HG03095 (cell line): ENCODE data around the gene ARID2.

Experiments
- ATAC-seq: cut with Tn5 transposase; IDR thresholded peaks from one replicate; pipeline ENCODE4 v1.9.1; 2021; ENCODE audit warnings: moderate library complexity; ENCODE audit not compliant: unreplicated experiment

The ARID2 gene

DNA sequence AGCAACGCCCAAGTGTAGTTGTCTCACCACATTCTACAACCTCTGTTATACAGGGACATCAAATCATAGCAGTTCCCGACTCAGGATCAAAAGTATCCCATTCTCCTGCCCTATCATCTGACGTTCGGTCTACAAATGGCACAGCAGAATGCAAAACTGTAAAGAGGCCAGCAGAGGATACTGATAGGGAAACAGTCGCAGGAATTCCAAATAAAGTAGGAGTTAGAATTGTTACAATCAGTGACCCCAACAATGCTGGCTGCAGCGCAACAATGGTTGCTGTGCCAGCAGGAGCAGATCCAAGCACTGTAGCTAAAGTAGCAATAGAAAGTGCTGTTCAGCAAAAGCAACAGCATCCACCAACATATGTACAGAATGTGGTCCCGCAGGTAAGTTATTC lies 123.0 kb downstream of the ARID2 start:
- no peak for ATAC-seq

DNA sequence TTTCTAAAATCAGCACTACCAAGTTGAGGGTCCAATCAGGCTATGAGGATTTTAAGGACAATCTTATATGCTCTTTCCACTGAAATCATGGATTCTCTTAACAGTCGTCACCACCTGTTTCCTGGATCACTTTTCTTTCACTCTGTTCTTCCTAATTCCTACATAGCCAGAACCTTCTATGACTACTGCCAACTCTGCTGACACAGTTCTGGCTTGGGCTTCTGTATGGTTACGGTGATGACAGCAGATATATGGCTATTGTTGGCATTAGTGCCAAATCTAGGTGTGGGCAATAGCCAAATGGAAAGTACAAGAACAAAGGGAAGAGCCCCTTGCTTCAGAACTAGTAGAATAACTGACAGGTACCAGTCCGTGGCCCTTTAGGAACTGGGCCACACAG lies 124.0 kb downstream of the ARID2 start:
- no peak for ATAC-seq

DNA sequence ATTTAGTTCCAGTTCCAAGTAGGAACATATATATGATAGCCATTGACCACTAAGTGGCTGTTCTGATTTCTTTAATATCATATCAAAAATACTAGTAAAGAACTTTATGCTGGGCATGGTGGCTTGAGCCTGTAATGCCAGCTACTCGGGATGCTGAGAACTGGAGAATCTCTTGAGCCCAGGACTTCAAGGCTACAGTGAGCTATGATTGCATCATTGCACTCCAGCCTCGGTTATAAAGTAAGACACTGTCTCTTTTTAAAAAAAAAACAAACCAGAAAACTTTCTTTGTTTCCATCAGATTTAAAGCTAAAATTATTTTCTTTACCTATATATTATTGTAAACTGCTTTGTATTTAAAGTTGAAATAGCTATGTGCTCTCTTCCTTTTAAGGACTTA lies 133.8 kb downstream of the ARID2 start:
- ATAC-seq = no peak

DNA sequence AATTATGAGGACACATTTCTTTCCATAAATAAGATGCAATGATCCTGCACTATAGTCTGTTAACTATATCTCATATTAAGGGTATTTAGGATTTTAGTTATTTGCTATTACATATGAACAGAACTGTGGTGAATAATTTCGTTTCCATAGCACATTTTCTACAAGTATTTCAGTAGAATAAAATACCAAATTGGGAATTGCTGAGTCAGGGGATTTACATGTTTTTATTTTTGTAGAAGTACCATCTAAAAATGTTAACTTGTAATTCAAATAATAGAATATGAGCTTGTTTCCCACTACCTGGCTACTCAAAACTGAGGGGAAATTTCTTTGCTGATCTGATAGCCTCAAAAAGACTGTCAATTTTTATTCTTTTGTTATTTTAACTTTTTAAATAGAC lies 136.8 kb downstream of the ARID2 start:
- ATAC-seq = no peak

DNA sequence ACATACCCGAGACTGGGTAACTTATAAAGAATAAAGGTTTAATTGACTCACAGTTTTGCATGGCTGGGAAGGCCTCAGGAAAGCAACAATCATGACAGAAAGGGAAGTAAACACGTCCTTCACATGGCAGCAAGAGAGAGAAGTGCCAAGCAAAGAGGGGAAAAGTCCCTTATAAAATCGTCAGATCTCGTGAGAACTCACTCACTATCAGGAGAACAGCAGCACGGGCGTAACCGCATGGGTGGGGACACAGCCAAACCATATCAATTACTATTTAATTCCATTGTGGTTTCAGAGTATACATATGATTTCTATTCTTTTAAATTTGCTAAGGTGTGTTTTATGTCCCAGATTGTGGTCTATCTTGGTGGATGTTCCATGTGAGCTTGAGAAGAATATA lies 142.9 kb downstream of the ARID2 start:
- ATAC-seq = no peak

DNA sequence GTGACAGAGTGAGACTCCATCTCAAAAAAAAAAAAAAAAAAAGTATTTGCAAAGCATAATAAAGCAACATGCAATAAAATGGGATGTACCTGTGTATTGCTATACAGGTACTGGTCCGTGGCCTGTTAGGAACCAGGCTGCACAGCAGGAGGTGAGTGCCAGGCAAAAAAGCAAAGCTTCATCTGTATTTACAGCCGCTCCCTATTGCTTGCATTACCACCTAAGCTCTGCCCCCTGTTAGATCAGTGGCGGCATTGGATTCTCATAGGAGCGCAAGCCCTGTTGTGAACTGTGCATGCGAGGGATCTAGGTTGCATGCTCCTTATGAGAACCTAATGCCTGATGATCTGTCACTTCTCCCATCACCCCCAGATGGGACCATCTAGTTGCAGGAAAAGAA lies 147.6 kb downstream of the ARID2 start:
- no peak for ATAC-seq

DNA sequence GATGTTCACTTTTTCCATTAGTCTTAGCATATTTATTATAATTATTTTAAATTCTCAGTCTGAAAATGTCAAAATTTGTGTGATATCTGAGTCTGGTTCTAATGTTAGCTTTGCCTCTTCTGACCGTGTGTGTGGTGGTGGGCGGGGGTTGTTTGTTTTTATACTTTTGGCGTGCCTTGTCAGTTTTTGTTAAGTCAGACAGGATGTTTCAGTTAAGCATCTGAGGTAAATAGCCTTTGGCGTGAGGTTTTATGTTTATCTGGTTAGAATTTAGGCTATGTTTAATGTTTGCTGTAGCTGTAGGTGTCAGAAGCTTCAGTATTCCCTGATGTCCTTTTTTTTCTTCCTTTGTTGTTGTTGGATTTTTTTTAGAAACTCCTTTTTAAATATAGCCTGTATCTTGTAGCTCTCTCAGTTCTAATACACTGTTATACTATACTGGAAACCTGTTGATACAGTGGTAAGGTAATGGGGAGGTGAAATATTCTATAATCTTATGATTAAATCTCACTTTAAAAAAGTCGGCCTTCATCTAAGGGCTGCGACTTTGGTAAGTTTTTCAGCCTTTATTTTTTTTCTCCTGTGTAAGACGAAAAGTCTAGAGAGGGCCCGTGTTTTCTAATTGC lies 149.2 kb downstream of the ARID2 start:
- ATAC-seq = no peak

DNA sequence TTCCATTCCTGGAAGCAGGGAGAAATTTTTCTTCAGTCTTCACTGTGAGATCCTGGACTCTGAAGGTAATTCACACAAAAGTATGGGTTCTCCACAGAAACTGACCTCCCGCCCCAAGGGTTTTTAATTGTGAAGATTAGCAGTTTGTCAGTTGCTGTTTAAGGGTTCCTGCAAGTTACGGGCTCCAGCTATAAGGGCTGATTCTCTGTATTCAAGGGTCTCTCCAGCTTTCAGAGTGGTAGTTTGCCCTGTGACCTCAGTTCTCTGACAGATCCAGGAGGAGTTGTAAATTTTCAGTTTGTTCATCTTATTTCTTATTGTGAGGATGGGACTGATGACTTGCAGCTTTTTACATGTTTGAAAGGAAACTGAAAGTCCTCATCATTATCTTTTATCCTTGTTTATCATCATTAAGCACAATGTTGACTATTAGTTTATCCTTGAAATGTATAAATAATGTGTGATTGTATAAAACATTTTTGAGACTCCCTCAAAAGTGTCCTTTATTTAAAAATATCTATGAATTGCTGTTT lies 149.9 kb downstream of the ARID2 start:
- no peak for ATAC-seq

DNA sequence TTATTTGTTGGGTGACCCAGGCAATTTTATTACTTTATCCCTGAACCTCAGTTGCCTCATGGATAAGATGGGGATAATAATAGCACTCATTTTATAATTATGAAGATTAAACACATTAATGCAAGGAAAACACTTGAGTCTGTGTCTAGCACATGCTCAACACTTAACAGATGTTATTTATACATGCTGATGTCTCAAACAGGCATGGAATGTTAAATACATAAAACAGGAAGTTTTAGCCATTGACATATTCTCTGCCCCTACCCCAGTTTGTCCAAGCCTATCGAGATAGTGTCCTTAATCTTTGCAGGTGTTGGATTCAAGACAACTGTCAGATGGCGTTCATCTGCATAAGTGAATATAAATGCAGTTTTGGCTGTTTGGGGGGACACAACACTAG lies 151.0 kb downstream of the ARID2 start:
- no peak for ATAC-seq

DNA sequence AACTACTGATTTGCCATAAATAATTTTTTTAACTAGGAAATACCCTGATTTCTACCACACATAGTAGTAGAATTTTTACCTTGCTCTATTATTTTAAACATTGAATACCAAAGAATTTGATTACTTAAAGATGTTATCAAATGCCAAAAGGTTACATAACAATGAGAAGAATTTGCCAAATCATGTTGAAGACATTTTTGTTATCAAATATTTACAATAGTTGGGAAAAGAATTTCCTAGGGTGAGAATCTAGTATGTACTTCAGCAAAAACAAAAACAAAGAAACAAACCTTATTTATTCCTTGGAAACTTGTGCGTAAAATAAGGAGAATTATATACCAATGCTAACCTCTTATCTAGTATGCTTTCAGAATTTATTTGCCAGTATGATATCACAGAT lies 153.7 kb downstream of the ARID2 start:
- ATAC-seq = no peak

DNA sequence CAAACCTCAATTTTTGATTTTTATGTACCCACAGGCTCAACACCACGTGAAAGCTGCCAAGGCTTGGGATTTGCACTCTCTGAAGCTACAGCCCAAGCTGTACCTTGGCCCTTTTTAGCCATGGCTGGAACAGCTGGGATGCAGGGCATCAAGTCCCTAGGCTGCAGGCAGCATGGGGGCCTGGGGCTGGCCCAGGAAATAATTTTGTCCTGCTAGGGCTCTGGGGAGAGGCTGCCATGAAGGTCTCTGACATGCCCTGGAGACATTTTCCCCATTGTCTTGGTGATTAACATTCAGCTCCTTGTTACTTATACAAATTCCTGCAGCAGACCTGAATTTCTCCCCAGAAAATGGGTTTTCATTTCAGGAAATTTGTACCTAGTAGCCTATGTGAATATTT lies 157.2 kb downstream of the ARID2 start:
- ATAC-seq = no peak

DNA sequence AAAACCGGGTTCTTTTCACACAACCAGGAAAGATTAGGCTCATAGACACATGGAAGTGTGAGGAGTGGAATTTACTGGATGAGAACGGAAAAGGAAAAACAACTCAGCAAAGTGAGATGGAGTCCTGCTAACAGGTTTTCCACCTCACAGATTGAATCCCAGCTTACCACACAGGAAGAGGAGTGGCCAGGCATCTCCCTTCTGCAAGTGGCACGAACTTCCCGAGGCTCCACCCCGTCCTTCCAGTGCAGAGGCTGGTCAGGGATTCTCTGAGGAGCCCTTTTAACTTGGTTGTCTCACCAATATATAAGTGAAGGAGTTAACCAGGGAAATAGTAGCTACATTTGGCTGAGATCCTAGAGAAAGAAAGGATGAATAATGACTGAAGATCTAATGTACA lies 158.0 kb downstream of the ARID2 start:
- no peak for ATAC-seq

DNA sequence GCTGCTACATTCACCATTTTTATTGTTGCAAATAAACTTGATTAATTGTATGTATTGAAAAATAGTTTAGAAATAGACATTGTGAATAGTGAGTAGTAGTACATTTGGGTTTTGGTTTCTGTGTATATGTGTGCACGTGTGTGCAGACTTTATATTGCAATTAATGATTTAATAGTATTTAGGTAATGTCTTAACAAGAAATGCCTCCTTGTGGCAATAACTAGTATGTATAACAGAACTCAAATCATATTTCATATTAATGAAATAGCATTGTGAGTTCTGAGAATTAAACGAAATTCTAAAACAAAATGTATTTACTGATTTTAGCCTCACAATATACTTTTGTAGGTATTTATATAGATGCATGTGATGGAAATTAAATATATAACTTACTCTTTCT lies 160.8 kb downstream of the ARID2 start:
- no peak for ATAC-seq

DNA sequence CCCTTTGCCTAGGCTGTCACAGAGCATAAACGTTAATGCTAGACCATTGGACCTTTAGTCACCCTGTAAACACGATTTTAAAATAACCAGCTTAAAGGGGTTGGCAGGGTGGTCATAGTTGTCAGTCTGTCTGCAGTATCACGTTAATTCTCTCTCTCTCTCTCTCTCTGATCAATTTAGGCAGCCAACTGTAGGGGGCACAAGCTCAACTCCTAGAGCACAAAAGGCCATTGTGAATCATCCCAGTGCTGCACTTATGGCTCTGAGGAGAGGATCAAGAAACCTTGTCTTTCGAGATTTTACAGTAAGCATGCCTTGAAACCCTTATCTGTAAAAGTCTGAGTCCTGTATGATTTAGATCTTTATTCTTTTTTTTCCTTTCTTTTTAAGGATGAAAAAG lies 163.7 kb downstream of the ARID2 start:
- ATAC-seq = no peak

DNA sequence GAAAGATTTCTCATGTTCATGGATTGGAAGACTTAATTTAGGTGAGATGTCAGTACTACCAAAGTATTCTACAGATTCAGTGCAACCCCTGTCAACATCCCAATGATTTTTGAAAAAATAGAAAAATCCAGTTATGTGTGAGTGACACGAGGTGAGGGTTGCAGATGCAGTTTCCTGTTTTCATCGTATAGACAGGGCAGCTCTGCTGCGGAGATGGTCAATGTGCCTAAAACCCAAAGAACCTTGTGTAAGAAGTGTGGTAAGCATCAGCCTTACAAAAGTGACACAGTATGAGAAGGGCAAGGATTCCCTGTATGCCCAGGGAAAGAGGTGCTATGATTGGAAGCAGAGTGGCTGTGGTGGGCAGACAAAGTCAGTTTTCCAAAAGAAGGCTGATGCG lies 166.5 kb downstream of the ARID2 start:
- no peak for ATAC-seq

DNA sequence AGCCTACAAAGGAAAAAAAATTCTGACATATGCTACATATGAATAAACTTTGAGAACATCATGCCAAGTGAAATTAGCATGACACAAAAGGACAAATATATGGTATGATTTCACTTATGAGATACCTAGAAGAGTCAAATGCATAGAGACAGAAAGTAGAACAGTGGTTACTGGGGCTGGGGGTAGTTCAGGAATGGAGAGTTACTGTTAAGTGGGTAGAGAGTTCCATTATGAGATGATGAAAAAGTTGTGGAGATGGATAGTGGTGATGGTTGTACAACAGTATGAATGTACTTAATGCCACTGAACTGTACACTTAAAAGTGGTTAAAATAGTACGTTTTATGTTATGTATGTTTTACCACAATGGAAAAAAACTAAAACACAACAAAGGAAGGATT lies 168.6 kb downstream of the ARID2 start:
- ATAC-seq = no peak

DNA sequence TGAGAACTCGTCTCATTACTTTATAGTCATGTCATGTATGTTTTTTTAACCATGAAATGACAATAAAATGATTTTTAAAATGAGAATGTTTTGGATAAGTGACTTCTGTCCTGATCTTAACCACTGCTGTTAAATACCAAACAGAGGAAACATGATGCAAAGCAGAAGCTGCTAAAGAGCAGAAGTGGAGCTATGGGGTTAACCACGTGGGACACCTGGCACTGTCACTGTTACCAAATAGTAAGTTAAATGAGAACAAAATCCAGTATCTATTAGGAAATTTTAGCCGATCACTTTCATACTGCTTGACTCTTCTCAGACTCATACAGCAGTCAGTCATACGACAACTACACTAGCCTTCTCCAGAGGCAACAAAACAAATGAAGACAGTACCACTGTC lies 178.4 kb downstream of the ARID2 start:
- ATAC-seq = peak; percentile 74

DNA sequence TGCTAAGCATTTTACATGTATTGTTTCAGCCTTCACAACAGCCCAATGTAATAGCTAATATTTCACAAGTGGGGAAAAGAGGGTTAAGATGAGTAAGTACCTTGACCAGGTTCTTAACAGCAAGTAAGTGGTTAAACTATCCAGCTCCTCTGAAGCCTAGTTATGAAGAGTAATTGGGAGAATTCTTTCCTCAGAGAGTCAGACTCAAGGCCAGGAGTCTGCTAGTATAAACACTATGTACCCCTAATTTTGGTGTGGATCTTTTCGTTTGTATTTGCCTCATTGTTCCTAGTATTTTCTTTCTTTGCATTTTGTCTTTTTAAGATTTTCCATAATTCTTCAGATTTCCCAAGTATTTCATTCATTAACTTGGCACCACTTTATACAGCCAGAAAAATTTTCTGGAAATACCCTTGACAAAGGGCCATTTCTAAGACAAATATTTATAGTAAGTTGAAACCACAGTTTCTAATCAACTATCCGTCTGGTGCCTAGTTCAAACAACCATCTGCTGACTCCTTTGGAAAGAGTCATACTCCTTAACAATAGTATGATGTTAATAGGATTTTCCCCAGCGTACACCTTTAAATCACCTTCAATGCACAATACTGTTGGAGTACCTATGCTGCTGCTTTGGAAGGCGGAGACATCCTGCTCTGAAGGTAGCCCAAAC lies 179.7 kb downstream of the ARID2 start:
- no peak for ATAC-seq

DNA sequence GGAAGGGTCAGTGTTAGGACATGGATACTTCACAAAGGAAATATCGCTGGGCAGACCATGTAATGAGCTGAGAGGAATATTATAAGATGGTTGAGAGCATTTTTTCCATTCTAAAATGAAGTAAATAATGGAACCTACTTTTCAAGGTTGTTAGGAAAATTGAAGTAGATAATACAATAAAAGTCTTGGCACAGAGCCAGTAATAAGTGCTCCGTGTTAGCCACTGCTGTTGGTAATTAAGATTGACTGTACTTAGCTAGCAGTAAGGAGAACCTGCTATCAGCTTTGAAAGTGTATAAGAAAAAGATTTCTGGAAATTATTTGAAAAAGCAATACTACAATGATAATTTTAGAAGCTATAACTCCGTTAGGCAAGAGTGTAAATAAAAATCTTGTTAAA lies 183.3 kb downstream of the ARID2 start:
- ATAC-seq = no peak

DNA sequence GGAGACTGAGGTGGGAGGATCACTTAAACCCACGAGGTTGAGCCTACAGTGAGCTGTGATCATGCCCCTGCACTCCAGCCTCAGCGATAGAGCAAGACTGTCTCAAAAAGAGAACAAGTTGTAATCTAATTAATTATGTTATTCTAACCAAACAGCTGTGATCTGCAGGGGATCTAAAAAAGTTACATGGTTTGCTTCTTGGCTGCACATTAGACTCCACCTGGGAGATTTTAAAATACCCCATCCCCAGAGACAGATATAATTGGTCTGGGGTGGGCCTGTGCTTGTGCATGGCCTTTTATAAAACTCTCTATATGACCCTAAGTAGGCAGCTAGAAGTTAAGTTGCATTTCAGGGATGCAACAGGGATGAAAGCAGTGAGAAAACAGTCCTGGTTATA lies 184.1 kb downstream of the ARID2 start:
- ATAC-seq = no peak

DNA sequence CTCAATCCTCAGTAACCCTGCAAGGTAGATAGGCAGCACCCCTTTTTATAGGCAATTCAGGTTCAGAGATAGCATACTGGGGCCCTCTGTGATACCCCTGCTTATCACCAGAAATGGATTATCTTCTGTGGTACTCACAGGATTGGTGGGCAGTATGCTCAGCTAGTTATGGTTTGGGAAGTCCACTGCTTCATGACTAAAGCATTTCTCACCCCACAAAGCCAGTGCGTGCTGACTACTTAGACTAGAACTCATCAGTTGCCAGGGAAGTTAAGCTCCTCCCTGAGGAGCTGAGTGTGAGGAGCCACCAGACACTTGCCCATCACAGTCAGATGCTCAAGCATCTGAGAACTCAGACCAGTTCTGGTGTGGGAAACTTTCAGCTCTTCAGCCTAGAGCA lies 184.6 kb downstream of the ARID2 start:
- ATAC-seq = no peak

DNA sequence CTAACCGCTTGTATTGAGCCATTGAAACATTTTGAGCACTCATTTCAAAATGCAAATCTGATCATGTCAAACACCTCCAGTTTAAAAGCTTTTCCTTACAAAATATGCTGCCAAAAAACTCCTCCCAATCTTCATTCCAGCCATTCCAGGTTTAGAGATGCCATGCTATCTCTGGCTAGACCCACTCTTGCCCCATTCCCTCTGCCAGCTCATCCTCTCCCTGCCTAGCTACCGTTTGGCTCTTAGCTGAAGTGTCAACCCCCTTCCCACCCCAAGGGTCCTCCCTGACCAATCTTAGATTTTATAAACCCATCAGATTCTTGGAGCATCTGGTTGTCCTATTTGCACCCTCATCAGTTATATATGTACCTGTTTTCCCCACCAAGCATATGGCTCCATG lies 185.9 kb downstream of the ARID2 start:
- no peak for ATAC-seq

DNA sequence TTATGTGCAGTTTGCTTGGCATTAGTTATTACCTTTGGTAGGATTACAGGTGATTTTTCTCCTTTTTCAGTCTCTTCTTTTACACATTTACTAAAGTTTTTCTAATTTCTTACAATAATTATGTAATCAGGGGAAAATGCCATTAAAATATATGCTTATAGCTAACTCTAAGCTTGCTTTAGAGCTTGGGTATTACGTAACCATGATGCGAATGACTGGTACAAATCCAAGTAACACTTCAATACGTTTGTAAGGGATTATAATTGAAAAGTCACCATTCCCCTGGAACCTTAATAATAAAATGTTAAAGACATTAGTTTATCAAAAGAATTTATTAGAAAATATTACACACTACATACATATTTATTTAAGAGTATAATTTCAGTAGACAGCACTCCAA lies 189.3 kb downstream of the ARID2 start:
- ATAC-seq = no peak
